ENCODE measurements around the gene TAS2R40. TPM values are rescaled to one million over a fixed set of nuclear protein-coding genes. Genes with fewer than 3 reads are reported as not detected.

The TAS2R40 gene
- total and polyA plus RNA-seq, 8 donors: not detected

DNA sequence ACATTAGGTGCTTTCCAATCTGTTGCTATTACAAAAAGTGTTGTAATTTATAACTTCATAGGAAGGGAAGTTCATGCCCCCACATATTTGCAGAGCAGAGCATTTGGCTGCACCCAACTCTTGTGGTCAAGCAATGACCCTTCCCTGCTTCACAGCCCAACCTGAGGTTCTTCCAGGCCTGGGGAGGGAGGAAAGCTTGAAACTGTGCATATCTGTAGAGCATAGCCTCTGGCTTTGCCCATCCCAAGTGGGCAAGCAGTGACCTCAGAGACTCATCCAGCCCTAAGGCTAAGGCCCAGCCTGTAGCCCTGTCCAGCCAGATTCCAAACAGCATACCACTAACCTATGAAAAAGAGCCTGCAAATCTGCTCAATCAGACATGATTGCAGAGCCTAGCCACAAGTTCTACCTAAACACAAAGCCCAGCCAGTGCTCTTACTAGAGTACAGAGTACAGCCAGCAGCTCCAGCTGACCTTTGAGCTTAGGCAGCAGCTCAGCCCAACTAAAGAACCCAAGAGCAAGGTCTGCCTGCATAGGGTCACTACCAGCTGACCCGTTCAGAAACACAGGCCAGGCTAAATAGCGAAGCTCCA lies 27.0 kb downstream of the TAS2R40 start:
- intact Hi-C loops (cut with DNase I; ENCODE audit: low total_unique reads): no loop called here
- Histone ChIP-seq H3K4me1 (peaks cover 0 to 17% (median 2%) of the 10 kb centered on the region in 4 donors), H3K4me3 (no peak overlapping the region), H3K36me3 (no peaks in the 10 kb centered on the region), H3K9me3 (no peaks in the 10 kb centered on the region), H3K27ac (no peak overlapping the region), H3K27me3 (no peaks in the 10 kb centered on the region)
- 46 to 77% (median 59%) methylated on average over 2 of the region's 2 CpGs for WGBS, 5 donors
- no peak for DNase-seq
- no peak for TF ChIP-seq EP300 (IDR thresholded peaks at IDR 0.05)
- TF ChIP-seq POLR2AphosphoS5 (IDR thresholded peaks at IDR 0.05): no peak
- TF ChIP-seq, protein P1, sequence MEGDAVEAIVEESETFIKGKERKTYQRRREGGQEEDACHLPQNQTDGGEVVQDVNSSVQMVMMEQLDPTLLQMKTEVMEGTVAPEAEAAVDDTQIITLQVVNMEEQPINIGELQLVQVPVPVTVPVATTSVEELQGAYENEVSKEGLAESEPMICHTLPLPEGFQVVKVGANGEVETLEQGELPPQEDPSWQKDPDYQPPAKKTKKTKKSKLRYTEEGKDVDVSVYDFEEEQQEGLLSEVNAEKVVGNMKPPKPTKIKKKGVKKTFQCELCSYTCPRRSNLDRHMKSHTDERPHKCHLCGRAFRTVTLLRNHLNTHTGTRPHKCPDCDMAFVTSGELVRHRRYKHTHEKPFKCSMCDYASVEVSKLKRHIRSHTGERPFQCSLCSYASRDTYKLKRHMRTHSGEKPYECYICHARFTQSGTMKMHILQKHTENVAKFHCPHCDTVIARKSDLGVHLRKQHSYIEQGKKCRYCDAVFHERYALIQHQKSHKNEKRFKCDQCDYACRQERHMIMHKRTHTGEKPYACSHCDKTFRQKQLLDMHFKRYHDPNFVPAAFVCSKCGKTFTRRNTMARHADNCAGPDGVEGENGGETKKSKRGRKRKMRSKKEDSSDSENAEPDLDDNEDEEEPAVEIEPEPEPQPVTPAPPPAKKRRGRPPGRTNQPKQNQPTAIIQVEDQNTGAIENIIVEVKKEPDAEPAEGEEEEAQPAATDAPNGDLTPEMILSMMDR (IDR thresholded peaks at IDR 0.05): no peak

DNA sequence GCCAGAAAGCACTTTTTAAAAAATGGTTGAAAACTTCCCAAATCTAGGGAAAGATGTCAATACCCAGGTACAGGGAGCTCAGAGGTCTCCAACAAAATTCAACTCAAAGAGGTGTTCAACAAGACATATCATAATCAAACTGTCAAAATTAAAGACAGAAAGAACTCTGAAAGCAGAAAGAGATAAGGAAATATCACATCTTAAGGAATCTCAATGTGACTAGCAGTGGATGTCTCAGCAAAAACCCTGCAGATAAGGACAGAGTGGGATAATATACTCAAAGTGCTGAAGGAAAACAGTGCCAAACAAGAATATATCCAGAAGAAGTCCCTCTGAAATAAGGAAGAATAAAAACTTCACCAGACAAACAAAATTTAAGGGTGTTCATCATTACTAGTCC lies 28.4 kb downstream of the TAS2R40 start:
- Histone ChIP-seq H3K9me3 (no peaks in the 10 kb centered on the region), H3K27ac (no peak overlapping the region), H3K27me3 (no peaks in the 10 kb centered on the region), H3K36me3 (no peaks in the 10 kb centered on the region), H3K4me1 (peaks cover 0 to 15% (median 0%) of the 10 kb centered on the region in 4 donors), H3K4me3 (no peak overlapping the region)
- no peak for DNase-seq
- intact Hi-C loops (cut with DNase I; ENCODE audit: low total_unique reads): no loop called here
- TF ChIP-seq POLR2A (IDR thresholded peaks at IDR 0.05): no peak
- TF ChIP-seq, protein P1 (IDR thresholded peaks at IDR 0.05): no peak
- no peak for TF ChIP-seq POLR2AphosphoS5 (IDR thresholded peaks at IDR 0.05)
- no peak for TF ChIP-seq EP300 (IDR thresholded peaks at IDR 0.05)

DNA sequence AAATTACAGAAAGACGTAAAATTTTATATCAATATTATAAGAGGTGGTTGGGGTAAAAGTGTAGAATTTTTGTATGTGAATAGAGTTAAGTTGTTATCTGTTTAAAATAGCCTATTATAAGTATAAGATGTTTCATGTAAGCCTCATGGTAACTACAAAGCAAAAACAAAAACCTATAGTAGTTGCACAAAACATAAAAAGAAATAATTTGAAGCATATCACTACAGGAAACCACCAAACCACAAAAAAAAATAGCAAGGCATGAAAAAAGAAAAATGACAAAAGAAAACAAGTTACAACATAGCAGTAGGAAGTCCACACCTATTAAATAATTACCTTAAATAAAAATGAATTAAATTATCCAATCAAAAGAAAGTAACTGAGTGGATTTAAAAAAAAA lies 29.0 kb downstream of the TAS2R40 start:
- Histone ChIP-seq H3K27ac (no peak overlapping the region), H3K27me3 (no peaks in the 10 kb centered on the region), H3K4me3 (no peak overlapping the region), H3K4me1 (peaks cover 0 to 15% (median 0%) of the 10 kb centered on the region in 4 donors), H3K36me3 (no peaks in the 10 kb centered on the region), H3K9me3 (no peaks in the 10 kb centered on the region)
- intact Hi-C loops (cut with DNase I; ENCODE audit: low total_unique reads): no loop called here
- DNase-seq: no peak
- TF ChIP-seq POLR2AphosphoS5 (IDR thresholded peaks at IDR 0.05): no peak
- TF ChIP-seq, protein P1 (IDR thresholded peaks at IDR 0.05): no peak
- no peak for TF ChIP-seq EP300 (IDR thresholded peaks at IDR 0.05)
- TF ChIP-seq POLR2A (IDR thresholded peaks at IDR 0.05): no peak
- 81 to 93% (median 88%) methylated on average over 1 of the region's 1 CpG for WGBS, 5 donors

DNA sequence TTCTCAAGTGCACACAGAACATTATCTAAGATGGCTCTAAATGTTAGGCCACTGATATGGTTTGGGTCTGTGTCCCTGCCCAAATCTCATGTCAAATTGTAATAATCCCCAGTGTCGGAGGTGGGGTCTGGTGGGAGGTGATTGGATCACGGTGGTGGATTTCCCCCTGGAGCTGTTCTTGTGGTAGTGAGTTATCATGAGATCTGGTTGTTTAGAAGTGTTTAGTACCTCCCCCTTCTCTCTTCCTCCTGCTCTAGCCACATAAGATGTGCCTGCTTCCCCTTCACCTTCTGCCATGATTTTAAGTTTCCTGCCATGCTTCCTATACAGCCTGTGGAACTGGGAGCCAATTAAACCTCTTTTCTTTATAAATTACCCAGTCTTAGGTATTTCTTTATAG lies 30.2 kb downstream of the TAS2R40 start:
- Histone ChIP-seq H3K9me3 (no peaks in the 10 kb centered on the region), H3K27ac (no peak overlapping the region), H3K36me3 (no peaks in the 10 kb centered on the region), H3K4me1 (peaks cover 0 to 14% (median 0%) of the 10 kb centered on the region in 4 donors), H3K27me3 (no peaks in the 10 kb centered on the region), H3K4me3 (no peak overlapping the region)
- TF ChIP-seq POLR2A (IDR thresholded peaks at IDR 0.05) (no peak), EP300 (IDR thresholded peaks at IDR 0.05) (no peak), POLR2AphosphoS5 (IDR thresholded peaks at IDR 0.05) (no peak)
- TF ChIP-seq, protein P1 (IDR thresholded peaks at IDR 0.05): no peak
- WGBS, 5 donors: 68 to 88% (median 82%) methylated on average over 2 of the region's 2 CpGs
- DNase-seq: no peak
- intact Hi-C loops (cut with DNase I; ENCODE audit: low total_unique reads): no loop called here

All from stomach (tissue), 9 donors.